IPS-18c (cell line): ENCODE results near the gene VLDLR.
"Not testable (repeated sequence)": the region's sequence is repeated elsewhere in the genome, so short reads cannot be mapped to it uniquely, and the experiment has no call there.

Experiments used
- H3K4me3 ChIP-seq: 2 replicates; pipeline ENCODE4 v1.7.0; 2013; ENCODE audit warnings: low read depth, mild to moderate bottlenecking, low read length, moderate library complexity; ENCODE audit not compliant: insufficient read depth
- H3K9me3 ChIP-seq: one replicate; pipeline ENCODE4 v1.6.1; 2013; ENCODE audit warnings: mild to moderate bottlenecking, low read length, moderate library complexity; ENCODE audit not compliant: control insufficient read depth, insufficient read depth

VLDLR gene

GRCh38 chr9:2681981-2682380 is 60.4 kb downstream of the VLDLR start:
- Histone ChIP-seq H3K9me3 (no peaks in the 10 kb centered on the region), H3K4me3 (no peak overlapping the region)

GRCh38 chr9:2686911-2687310 is 65.3 kb downstream of the VLDLR start:
- no peak overlapping the region for H3K4me3 ChIP-seq
- no peaks in the 10 kb centered on the region for H3K9me3 ChIP-seq

GRCh38 chr9:2688636-2689035 is 67.0 kb downstream of the VLDLR start:
- Histone ChIP-seq H3K9me3 (no peaks in the 10 kb centered on the region), H3K4me3 (no peak overlapping the region)

GRCh38 chr9:2691212-2691611 is 69.6 kb downstream of the VLDLR start:
- Histone ChIP-seq H3K4me3 (no peak overlapping the region), H3K9me3 (no peaks in the 10 kb centered on the region)

- Histone ChIP-seq H3K9me3 (no peaks in the 10 kb centered on the region), H3K4me3 (no peak overlapping the region)
Measured at GRCh38 chr9:2691626-2692025, 70.0 kb downstream of the VLDLR start.

- Histone ChIP-seq H3K9me3 (no peaks in the 10 kb centered on the region), H3K4me3 (no peak overlapping the region)
Measured at GRCh38 chr9:2693056-2693455, 71.5 kb downstream of the VLDLR start.

- no peaks in the 10 kb centered on the region for H3K9me3 ChIP-seq
- H3K4me3 ChIP-seq = no peak overlapping the region
Measured at GRCh38 chr9:2697492-2697891, 75.9 kb downstream of the VLDLR start.

GRCh38 chr9:2700398-2700797 is 78.8 kb downstream of the VLDLR start:
- H3K4me3 ChIP-seq = no peak overlapping the region
- H3K9me3 ChIP-seq = no peaks in the 10 kb centered on the region

GRCh38 chr9:2700909-2701550 is 79.4 kb downstream of the VLDLR start:
- Histone ChIP-seq H3K9me3 (no peaks in the 10 kb centered on the region), H3K4me3 (no peak overlapping the region)

- no peaks in the 10 kb centered on the region for H3K9me3 ChIP-seq
Measured at GRCh38 chr9:2704504-2704903, 82.9 kb downstream of the VLDLR start.

GRCh38 chr9:2707256-2707655 is 85.7 kb downstream of the VLDLR start:
- not testable (repeated sequence) for H3K9me3 ChIP-seq, H3K4me3 ChIP-seq

More at GRCh38 chr9:2704504-2704903, 82.9 kb downstream of the VLDLR start:
- H3K4me3 ChIP-seq = no peak overlapping the region
